Activated naive CD8-positive, alpha-beta T cell treated with anti-CD3 and anti-CD28 coated beads, Interleukin-2, amount 50 U/mL, for 24 hours (primary cell): ENCODE measurements around the gene PROSER3.
"Not testable (repeated sequence)": the region's sequence is repeated elsewhere in the genome, so short reads cannot be mapped to it uniquely, and the experiment has no call there.

ENCODE experiments used
- ATAC-seq: fragments of 150-1000 bp; cut with Tn5 transposase; one replicate; pipeline ENCODE4 v1.10.0; 2021
- DNase-seq: peaks from one replicate; pipeline ENCODE4 v3.0.0; 2021
- H3K27ac Mint-ChIP-seq: one replicate; pipeline ENCODE4 v1.8.0; 2021; ENCODE audit warnings: mild to moderate bottlenecking, mixed read lengths
- H3K27me3 Mint-ChIP-seq: one replicate; pipeline ENCODE4 v1.8.0; 2021; ENCODE audit warnings: mixed read lengths
- H3K36me3 Mint-ChIP-seq: one replicate; pipeline ENCODE4 v1.8.0; 2021; ENCODE audit warnings: low read depth, mixed read lengths
- H3K4me1 Mint-ChIP-seq: one replicate; pipeline ENCODE4 v1.8.0; 2021; ENCODE audit warnings: mixed read lengths
- H3K4me3 Mint-ChIP-seq: one replicate; pipeline ENCODE4 v1.8.0; 2021; ENCODE audit warnings: mild to moderate bottlenecking, moderate library complexity, mixed read lengths
- H3K9me3 Mint-ChIP-seq: one replicate; pipeline ENCODE4 v1.8.0; 2021; ENCODE audit warnings: mixed read lengths

PROSER3 gene

GRCh38 chr19:35791814-35792279, 33.9 kb downstream of the PROSER3 start:
- peaks cover 18% of the 10 kb centered on the region for H3K27me3 Mint-ChIP-seq
- H3K36me3 Mint-ChIP-seq: no peaks in the 10 kb centered on the region
- no peak for DNase-seq
- no peak for ATAC-seq
- H3K27ac Mint-ChIP-seq: no peak overlapping the region
- no peaks in the 10 kb centered on the region for H3K9me3 Mint-ChIP-seq
- H3K4me1 Mint-ChIP-seq: no peaks in the 10 kb centered on the region
- no peak overlapping the region for H3K4me3 Mint-ChIP-seq

GRCh38 chr19:35792312-35792711, 34.3 kb downstream of the PROSER3 start:
- Mint-ChIP-seq H3K36me3 (no peaks in the 10 kb centered on the region), H3K4me3 (no peak overlapping the region), H3K4me1 (no peaks in the 10 kb centered on the region), H3K27me3 (peaks cover 22% of the 10 kb centered on the region), H3K27ac (no peak overlapping the region), H3K9me3 (no peaks in the 10 kb centered on the region)
- DNase-seq (no peak), ATAC-seq (no peak)

GRCh38 chr19:35792888-35793287, 34.9 kb downstream of the PROSER3 start:
- H3K27me3 Mint-ChIP-seq: peaks cover 28% of the 10 kb centered on the region
- ATAC-seq (no peak), DNase-seq (no peak)
- H3K27ac Mint-ChIP-seq: no peak overlapping the region
- no peaks in the 10 kb centered on the region for H3K9me3 Mint-ChIP-seq
- H3K4me3 Mint-ChIP-seq: no peak overlapping the region
- H3K36me3 Mint-ChIP-seq: no peaks in the 10 kb centered on the region
- no peaks in the 10 kb centered on the region for H3K4me1 Mint-ChIP-seq

GRCh38 chr19:35793381-35794165, 35.6 kb downstream of the PROSER3 start:
- no peaks in the 10 kb centered on the region for H3K4me1 Mint-ChIP-seq
- H3K27me3 Mint-ChIP-seq: peaks cover 32% of the 10 kb centered on the region
- no peak for DNase-seq
- no peak overlapping the region for H3K4me3 Mint-ChIP-seq
- H3K36me3 Mint-ChIP-seq: no peaks in the 10 kb centered on the region
- no peak overlapping the region for H3K27ac Mint-ChIP-seq
- H3K9me3 Mint-ChIP-seq: no peaks in the 10 kb centered on the region
- ATAC-seq: no peak

- H3K4me3 Mint-ChIP-seq, H3K27ac Mint-ChIP-seq, DNase-seq, H3K4me1 Mint-ChIP-seq, H3K9me3 Mint-ChIP-seq, ATAC-seq, H3K36me3 Mint-ChIP-seq: not testable (repeated sequence)
- H3K27me3 Mint-ChIP-seq: peaks cover 34% of the 10 kb centered on the region
These were observed 37.6 kb downstream of the PROSER3 start for GRCh38 chr19:35795564-35795963.

- Mint-ChIP-seq H3K27me3 (peaks cover 34% of the 10 kb centered on the region), H3K4me3 (no peak overlapping the region), H3K27ac (no peak overlapping the region), H3K36me3 (no peaks in the 10 kb centered on the region), H3K9me3 (no peaks in the 10 kb centered on the region), H3K4me1 (no peaks in the 10 kb centered on the region)
- no peak for ATAC-seq
- DNase-seq: no peak
These were observed 38.9 kb downstream of the PROSER3 start for GRCh38 chr19:35796645-35797542.

- ATAC-seq: no peak
- no peaks in the 10 kb centered on the region for H3K4me1 Mint-ChIP-seq
- peak; percentile 20 for DNase-seq
- no peak overlapping the region for H3K4me3 Mint-ChIP-seq
- H3K27me3 Mint-ChIP-seq: peaks cover 38% of the 10 kb centered on the region
- no peaks in the 10 kb centered on the region for H3K36me3 Mint-ChIP-seq
- no peaks in the 10 kb centered on the region for H3K9me3 Mint-ChIP-seq
- H3K27ac Mint-ChIP-seq: no peak overlapping the region
These were observed 39.7 kb downstream of the PROSER3 start for GRCh38 chr19:35797663-35798062.

- Mint-ChIP-seq H3K36me3 (no peaks in the 10 kb centered on the region), H3K9me3 (no peaks in the 10 kb centered on the region), H3K4me3 (no peak overlapping the region)
These were observed 43.9 kb downstream of the PROSER3 start for GRCh38 chr19:35801828-35802227.

GRCh38 chr19:35805526-35806102, 47.6 kb downstream of the PROSER3 start:
- Mint-ChIP-seq H3K4me1 (peaks cover 9% of the 10 kb centered on the region), H3K27ac (no peak overlapping the region), H3K9me3 (no peaks in the 10 kb centered on the region), H3K27me3 (peaks cover 11% of the 10 kb centered on the region), H3K36me3 (no peaks in the 10 kb centered on the region), H3K4me3 (no peak overlapping the region)
- ATAC-seq (no peak), DNase-seq (no peak)

More at GRCh38 chr19:35801828-35802227, 43.9 kb downstream of the PROSER3 start:
- Mint-ChIP-seq H3K4me1 (peaks cover 9% of the 10 kb centered on the region), H3K27ac (no peak overlapping the region), H3K27me3 (peaks cover 20% of the 10 kb centered on the region)
- DNase-seq: no peak
- no peak for ATAC-seq

- DNase-seq (no peak), ATAC-seq (no peak)
- Mint-ChIP-seq H3K27me3 (peaks cover 16% of the 10 kb centered on the region), H3K4me3 (no peak overlapping the region), H3K27ac (no peak overlapping the region), H3K4me1 (peaks cover 9% of the 10 kb centered on the region), H3K9me3 (no peaks in the 10 kb centered on the region), H3K36me3 (no peaks in the 10 kb centered on the region)
These were observed 48.6 kb downstream of the PROSER3 start for GRCh38 chr19:35806597-35806996.

- Mint-ChIP-seq H3K27ac (no peak overlapping the region), H3K4me1 (peaks cover 9% of the 10 kb centered on the region), H3K9me3 (no peaks in the 10 kb centered on the region), H3K36me3 (no peaks in the 10 kb centered on the region), H3K4me3 (no peak overlapping the region), H3K27me3 (peaks cover 15% of the 10 kb centered on the region)
- DNase-seq: no peak
- no peak for ATAC-seq
These were observed 49.7 kb downstream of the PROSER3 start for GRCh38 chr19:35807633-35808032.

GRCh38 chr19:35811317-35812219, 53.6 kb downstream of the PROSER3 start:
- H3K27ac Mint-ChIP-seq: no peak overlapping the region
- H3K4me3 Mint-ChIP-seq: no peak overlapping the region
- no peaks in the 10 kb centered on the region for H3K9me3 Mint-ChIP-seq
- ATAC-seq (no peak), DNase-seq (no peak)
- peaks cover 26% of the 10 kb centered on the region for H3K27me3 Mint-ChIP-seq
- no peaks in the 10 kb centered on the region for H3K36me3 Mint-ChIP-seq
- H3K4me1 Mint-ChIP-seq: no peaks in the 10 kb centered on the region

GRCh38 chr19:35812220-35813042, 54.5 kb downstream of the PROSER3 start, which contains the start of gene PRODH2:
PRODH2 (minus strand) TSS chr19:35812845; CDS start chr19:35812805, 40 bp downstream.
- H3K36me3 Mint-ChIP-seq: no peaks in the 10 kb centered on the region
- H3K4me1 Mint-ChIP-seq: no peaks in the 10 kb centered on the region
- H3K27me3 Mint-ChIP-seq: peaks cover 27% of the 10 kb centered on the region
- no peaks in the 10 kb centered on the region for H3K9me3 Mint-ChIP-seq
- ATAC-seq (no peak), DNase-seq (no peak)
- H3K27ac Mint-ChIP-seq: no peak within 1 kb of the TSS
- H3K4me3 Mint-ChIP-seq: no peak within 1 kb of the TSS
